ENCODE results near the gene CFAP52.

The CFAP52 gene

GRCh38 chr17:9531034-9531433, 45.4 kb upstream of the CFAP52 start:
- no peak for DNase-seq (ENCODE audit: low read depth in 1 of 2, low spot score in 1 of 2)
- H3K27ac ChIP-seq (replicated peaks) = no peak overlapping the region
- no peak overlapping the region for H3K4me3 ChIP-seq (replicated peaks; ENCODE audit: insufficient read depth, low read length)
- H3K27me3 ChIP-seq (ENCODE audit: insufficient read depth, poor library complexity, severe bottlenecking) = no peaks in the 10 kb centered on the region
- TF ChIP-seq SPI1 (IDR thresholded peaks at IDR 0.05; ENCODE audit: borderline replicate concordance, low read depth) = no peak
- no peak for TF ChIP-seq POLR2AphosphoS5 (IDR thresholded peaks at IDR 0.05; ENCODE audit: low read depth)
- no peak for TF ChIP-seq CTCF (IDR thresholded peaks at IDR 0.05; ENCODE audit: insufficient read depth, low read length)
- TF ChIP-seq GABPA (IDR thresholded peaks at IDR 0.05; ENCODE audit: low read depth) = no peak
- no peak for TF ChIP-seq REST (IDR thresholded peaks at IDR 0.05; ENCODE audit: insufficient replicate concordance, low read depth)

- Histone ChIP-seq H3K27me3 (ENCODE audit: insufficient read depth, poor library complexity, severe bottlenecking) (no peaks in the 10 kb centered on the region), H3K27ac (replicated peaks) (no peak overlapping the region), H3K4me3 (replicated peaks; ENCODE audit: insufficient read depth, low read length) (no peak overlapping the region)
- no peak for TF ChIP-seq POLR2AphosphoS5 (IDR thresholded peaks at IDR 0.05; ENCODE audit: low read depth)
- TF ChIP-seq CTCF (IDR thresholded peaks at IDR 0.05; ENCODE audit: insufficient read depth, low read length) = no peak
- TF ChIP-seq GABPA (IDR thresholded peaks at IDR 0.05; ENCODE audit: low read depth) = no peak
- no peak for TF ChIP-seq SPI1 (IDR thresholded peaks at IDR 0.05; ENCODE audit: borderline replicate concordance, low read depth)
- TF ChIP-seq REST (IDR thresholded peaks at IDR 0.05; ENCODE audit: insufficient replicate concordance, low read depth) = no peak
- DNase-seq (ENCODE audit: low read depth in 1 of 2, low spot score in 1 of 2) = no peak
These were observed 43.7 kb upstream of the CFAP52 start for GRCh38 chr17:9532715-9533114.

- Histone ChIP-seq H3K27ac (replicated peaks) (no peak overlapping the region), H3K27me3 (ENCODE audit: insufficient read depth, poor library complexity, severe bottlenecking) (no peaks in the 10 kb centered on the region), H3K4me3 (replicated peaks; ENCODE audit: insufficient read depth, low read length) (no peak overlapping the region)
- DNase-seq (ENCODE audit: low read depth in 1 of 2, low spot score in 1 of 2) = no peak
- no peak for TF ChIP-seq GABPA (IDR thresholded peaks at IDR 0.05; ENCODE audit: low read depth)
- no peak for TF ChIP-seq POLR2AphosphoS5 (IDR thresholded peaks at IDR 0.05; ENCODE audit: low read depth)
- TF ChIP-seq REST (IDR thresholded peaks at IDR 0.05; ENCODE audit: insufficient replicate concordance, low read depth) = no peak
These were observed 43.0 kb upstream of the CFAP52 start for GRCh38 chr17:9533441-9533840.

- Histone ChIP-seq H3K4me3 (replicated peaks; ENCODE audit: insufficient read depth, low read length) (no peak overlapping the region), H3K27me3 (ENCODE audit: insufficient read depth, poor library complexity, severe bottlenecking) (no peaks in the 10 kb centered on the region), H3K27ac (replicated peaks) (no peak overlapping the region)
- TF ChIP-seq REST (IDR thresholded peaks at IDR 0.05; ENCODE audit: insufficient replicate concordance, low read depth) = no peak
- no peak for DNase-seq (ENCODE audit: low read depth in 1 of 2, low spot score in 1 of 2)
These were observed 40.4 kb upstream of the CFAP52 start for GRCh38 chr17:9536061-9536460.

Measured in HL-60 (cell line).